Sigmoid colon (tissue), 3 donors: ENCODE results near the gene KLK7.

Experiments
- CTCF ChIP-seq, 4 experiments: fragments of 450-650 bp in 3 of 4; fragments of 200-600 bp in 1 of 4; IDR thresholded peaks; one replicate each; pipeline ENCODE4 v1.5.1; 2016 to 2019; ENCODE audit warnings: antibody characterized with exemption in 4 of 4, mild to moderate bottlenecking in 3 of 4, moderate library complexity in 2 of 4
- POLR2A ChIP-seq, 2 donors: fragments of 450-650 bp; IDR thresholded peaks; one replicate each; pipeline ENCODE4 v1.6.1; 2016; ENCODE audit warnings: antibody characterized with exemption in 2 of 2, mild to moderate bottlenecking in 2 of 2, moderate library complexity in 2 of 2

- TF ChIP-seq CTCF (IDR thresholded peaks at IDR 0.05) (no peak), POLR2A (IDR thresholded peaks at IDR 0.05) (no peak)
Measured at GRCh38 chr19:51007488-51007887, 23.8 kb upstream of the KLK7 start.
